ENCODE measurements around the gene PDK4.

- TF ChIP-seq CTCF (IDR thresholded peaks at IDR 0.05; ENCODE audit: borderline replicate concordance, extremely low read depth, low read length, poor library complexity, severe bottlenecking): no peak
- no peak for TF ChIP-seq EZH2 (IDR thresholded peaks at IDR 0.05; ENCODE audit: borderline replicate concordance, low read depth, low read length, severe bottlenecking)
Observed at GRCh38 chr7:95549818-95550529, 46.3 kb downstream of the PDK4 start.
